GM12891 (cell line): ENCODE measurements around the gene DHRSX.

Experiments
- PAX5 ChIP-seq: IDR thresholded peaks from 2 replicates; pipeline ENCODE4 v1.6.1; 2011; ENCODE audit warnings: low read length, moderate library complexity, mild to moderate bottlenecking; ENCODE audit not compliant: insufficient read depth, severe bottlenecking
- POLR2A ChIP-seq: IDR thresholded peaks from 2 replicates; pipeline ENCODE4 v1.6.1; 2011; ENCODE audit warnings: low read depth, low read length, control low read depth
- POLR2AphosphoS5 ChIP-seq: IDR thresholded peaks from 2 replicates; pipeline ENCODE4 v1.6.1; 2011; ENCODE audit warnings: low read depth, low read length, control low read depth
- POU2F2 ChIP-seq: IDR thresholded peaks from 2 replicates; pipeline ENCODE4 v1.6.1; 2011; ENCODE audit warnings: low read depth, mild to moderate bottlenecking, control low read depth, low read length, moderate library complexity
- SPI1 ChIP-seq: IDR thresholded peaks from 2 replicates; pipeline ENCODE4 v1.6.1; 2011; ENCODE audit warnings: low read depth, low read length, control low read depth
- TAF1 ChIP-seq: IDR thresholded peaks from 2 replicates; pipeline ENCODE4 v1.6.1; 2011; ENCODE audit warnings: low read depth, low read length, control low read depth

DNA sequence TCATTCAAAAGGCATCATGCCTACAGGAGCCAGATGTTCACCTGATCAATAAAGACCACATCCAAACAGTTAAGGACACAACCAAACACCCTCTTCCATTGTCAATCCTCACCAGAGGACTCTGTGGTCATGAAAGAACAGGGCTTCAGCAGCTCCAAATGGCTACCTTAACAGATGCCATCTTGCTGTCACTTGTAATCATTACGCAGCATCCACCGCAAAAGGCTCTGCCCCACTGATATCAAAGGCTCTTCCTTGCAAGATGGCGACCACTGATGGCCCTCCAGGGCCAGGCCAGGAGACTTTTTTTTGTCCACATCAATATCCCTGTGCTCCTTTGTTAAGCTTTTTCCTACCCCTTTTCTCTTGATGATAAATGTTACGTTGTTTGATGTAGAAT, 157.4 kb downstream of the DHRSX start:
- TF ChIP-seq POLR2AphosphoS5 (no peak), POLR2A (no peak), SPI1 (no peak), PAX5 (no peak), TAF1 (no peak), POU2F2 (no peak)
